MCF 10A (cell line): ENCODE results near the gene LENG9. TPM values are rescaled to one million over a fixed set of nuclear protein-coding genes. Genes with fewer than 3 reads are reported as not detected.

Source experiments
- BruUV-seq: library from RNA; stranded (reverse); fragments of 400-500 nt; replicated peaks from 2 replicates; lab custom pipeline; 2021; lab: Mats Ljungman, UMichigan
- CTCF ChIA-PET: fragments of 300-600 bp; sonication (Branson Sonifier 250); formaldehyde crosslinking; extraction: SDS; loops from one replicate; lab custom pipeline; 2021; ENCODE audit warnings: antibody characterized with exemption, inconsistent platforms; lab: Yijun Ruan, JAX
- POLR2A ChIA-PET: fragments of 300-600, 350-650 bp; sonication (Branson Sonifier 250); formaldehyde crosslinking; extraction: SDS; loops from one replicate; lab custom pipeline; 2020; ENCODE audit warnings: antibody characterized with exemption, inconsistent platforms; lab: Yijun Ruan, JAX
- DNase-seq: peaks from one replicate; pipeline ENCODE4 v3.0.0-alpha.2; 2018; ENCODE audit not compliant: unreplicated experiment
- H3K27ac Mint-ChIP-seq: one replicate; pipeline ENCODE4 v1.8.0; 2022; ENCODE audit warnings: mild to moderate bottlenecking, low read depth, mixed read lengths; ENCODE audit not compliant: unreplicated experiment
- H3K27me3 Mint-ChIP-seq: one replicate; pipeline ENCODE4 v1.8.0; 2022; ENCODE audit warnings: mixed read lengths; ENCODE audit not compliant: insufficient read depth, unreplicated experiment
- H3K36me3 Mint-ChIP-seq: one replicate; pipeline ENCODE4 v1.8.0; 2022; ENCODE audit warnings: mild to moderate bottlenecking, moderate library complexity, mixed read lengths; ENCODE audit not compliant: insufficient read depth, unreplicated experiment
- H3K4me1 Mint-ChIP-seq: one replicate; pipeline ENCODE4 v1.8.0; 2022; ENCODE audit warnings: mixed read lengths; ENCODE audit not compliant: insufficient read depth, unreplicated experiment
- H3K4me3 Mint-ChIP-seq: one replicate; pipeline ENCODE4 v1.8.0; 2022; ENCODE audit warnings: mild to moderate bottlenecking, moderate library complexity, mixed read lengths; ENCODE audit not compliant: unreplicated experiment
- H3K9me3 Mint-ChIP-seq: one replicate; pipeline ENCODE4 v1.8.0; 2022; ENCODE audit warnings: mixed read lengths; ENCODE audit not compliant: unreplicated experiment
- CTCF ChIP-seq: fragments of 200-600 bp; IDR thresholded peaks from one replicate; pipeline ENCODE4 v1.8.0; 2022; ENCODE audit warnings: antibody characterized with exemption, mild to moderate bottlenecking; ENCODE audit not compliant: unreplicated experiment
- intact Hi-C: fragments of 100-400 bp; cut with micrococcal nuclease; formaldehyde crosslinking; loops from 2 replicates; pipeline ENCODE4 v1.14.1; 2022
- total RNA-seq: library from RNA; stranded (reverse); gene quantifications from 2 replicates; pipeline ENCODE4 v1.2.3, GENCODE V29; 2022

The LENG9 gene
- total RNA-seq, 1 experiment from 2014 or later: 9.3 TPM

- no peaks in the 10 kb centered on the region for H3K9me3 Mint-ChIP-seq
- no peak for DNase-seq
- no peak for TF ChIP-seq CTCF
Observed at GRCh38 chr19:54427586-54427985, 36.0 kb downstream of the LENG9 start.

GRCh38 chr19:54426291-54426931 is 37.2 kb downstream of the LENG9 start:
- BruUV-seq: no TSS peak
- intact Hi-C loops: no loop called here
- peaks cover 13% of the 10 kb centered on the region for H3K27me3 Mint-ChIP-seq
- H3K4me1 Mint-ChIP-seq: peaks cover 6% of the 10 kb centered on the region
- H3K9me3 Mint-ChIP-seq: no peaks in the 10 kb centered on the region
- no peak overlapping the region for H3K4me3 Mint-ChIP-seq
- H3K27ac Mint-ChIP-seq: no peak overlapping the region
- ChIA-PET POLR2A (no interaction called here), CTCF (no interaction called here)
- DNase-seq: no peak
- no peak for TF ChIP-seq CTCF
- peaks cover 8% of the 10 kb centered on the region for H3K36me3 Mint-ChIP-seq

More at GRCh38 chr19:54427586-54427985, 36.0 kb downstream of the LENG9 start:
- intact Hi-C loops: no loop called here
- ChIA-PET POLR2A (interaction anchor here (0.5 to 1.1 kb wide), 2 partner anchors 12 to 14 kb away, joined by 3 read pairs; no protein-coding TSS in a partner anchor), CTCF (interaction anchor here (0.5 to 2.6 kb wide), 4 partner anchors 12 to 36 kb away, joined by 3 to 8 read pairs (median 4); partner anchors contain the start of gene TTYH1)
- BruUV-seq: no TSS peak
- Mint-ChIP-seq H3K27me3 (peaks cover 13% of the 10 kb centered on the region), H3K4me3 (no peak overlapping the region), H3K27ac (no peak overlapping the region), H3K36me3 (peaks cover 14% of the 10 kb centered on the region), H3K4me1 (peaks cover 14% of the 10 kb centered on the region)

GRCh38 chr19:54425382-54425723 is 38.2 kb downstream of the LENG9 start:
- DNase-seq: no peak
- no peaks in the 10 kb centered on the region for H3K9me3 Mint-ChIP-seq
- H3K4me1 Mint-ChIP-seq: no peaks in the 10 kb centered on the region
- peaks cover 13% of the 10 kb centered on the region for H3K27me3 Mint-ChIP-seq
- ChIA-PET CTCF (no interaction called here), POLR2A (no interaction called here)
- no peak overlapping the region for H3K4me3 Mint-ChIP-seq
- H3K36me3 Mint-ChIP-seq: peaks cover 8% of the 10 kb centered on the region
- no peak for TF ChIP-seq CTCF
- intact Hi-C loops: no loop called here
- no peak overlapping the region for H3K27ac Mint-ChIP-seq
- no TSS peak for BruUV-seq

DNA sequence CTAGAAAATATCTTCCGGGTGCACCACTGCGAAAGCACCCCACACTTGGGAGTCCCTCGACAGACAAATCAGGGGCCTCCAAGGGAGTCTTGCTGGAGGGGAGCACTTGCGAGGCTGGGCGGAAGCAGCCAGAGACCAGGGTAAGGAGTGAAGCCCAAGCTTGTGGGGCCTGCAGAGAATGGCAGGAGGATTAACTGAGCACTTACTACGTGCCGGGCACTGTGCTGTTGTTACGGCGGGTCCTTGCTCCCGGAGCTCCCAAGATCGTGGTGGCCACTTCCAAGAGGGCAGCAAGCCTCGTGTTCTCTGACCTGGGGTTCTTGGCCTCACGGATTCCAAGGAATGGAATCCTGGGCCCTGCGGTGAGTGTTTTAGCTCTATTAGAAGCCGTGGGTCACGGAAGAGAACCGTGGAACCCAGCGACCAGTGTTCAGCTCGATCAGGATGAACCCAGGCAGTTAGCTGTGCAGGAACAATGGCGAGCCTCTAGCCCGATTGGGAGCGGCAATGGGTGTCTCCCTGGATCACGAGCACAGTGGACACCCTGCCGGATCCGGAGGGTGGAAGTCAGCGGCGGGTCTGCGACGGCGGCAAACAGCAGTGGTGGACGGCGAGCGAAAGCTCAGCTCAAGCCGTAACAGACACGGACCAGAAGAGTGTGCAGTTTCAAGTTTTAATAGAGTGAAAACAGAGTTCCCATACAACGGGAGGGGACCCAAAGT is 38.8 kb downstream of the LENG9 start:
- ChIA-PET POLR2A (no interaction called here), CTCF (no interaction called here)
- H3K27me3 Mint-ChIP-seq: peaks cover 13% of the 10 kb centered on the region
- no peaks in the 10 kb centered on the region for H3K9me3 Mint-ChIP-seq
- H3K27ac Mint-ChIP-seq: no peak overlapping the region
- peaks cover 8% of the 10 kb centered on the region for H3K36me3 Mint-ChIP-seq
- no TSS peak for BruUV-seq
- no peak for DNase-seq
- no peak for TF ChIP-seq CTCF
- intact Hi-C loops: no loop called here
- no peak overlapping the region for H3K4me3 Mint-ChIP-seq
- H3K4me1 Mint-ChIP-seq: no peaks in the 10 kb centered on the region
